CD4-positive, alpha-beta T cell (primary cell): ENCODE data around the gene CTSC. TPM values are rescaled to one million over a fixed set of nuclear protein-coding genes. Genes with fewer than 3 reads are reported as not detected.
A peak's percentile ranks its signal among the peaks of the same experiment; 100 is the strongest.
"Not testable (repeated sequence)": the region's sequence is repeated elsewhere in the genome, so short reads cannot be mapped to it uniquely, and the experiment has no call there.

Experiments
- ATAC-seq: fragments of 200-7000 bp; cut with Tn5 transposase; one replicate; pipeline ENCODE4 v1.10.0; 2022; ENCODE audit warnings: mild to moderate bottlenecking; ENCODE audit not compliant: poor library complexity
- CTCF ChIA-PET: fragments of 350-600 bp; sonication (Branson Sonifier 250); formaldehyde crosslinking; loops from one replicate; lab custom pipeline; 2021; ENCODE audit warnings: antibody characterized with exemption, inconsistent platforms; lab: Charles Lee
- POLR2A ChIA-PET: fragments of 350-600 bp; sonication (Branson Sonifier 250); formaldehyde crosslinking; loops from one replicate; lab custom pipeline; 2021; ENCODE audit warnings: antibody characterized with exemption, inconsistent platforms; lab: Charles Lee
- DNase-seq, 14 experiments: peaks; one replicate each; pipeline ENCODE4 v3.0.0-alpha.2; 2013 to 2020; ENCODE audit warnings: mixed read lengths in 2 of 14
- H3K27ac ChIP-seq, 2 donors: one replicate each; pipeline versions ENCODE4 v1.5.1 to v1.7.0; 2013; ENCODE audit warnings: low read length in 2 of 2, low read depth in 1 of 2, mild to moderate bottlenecking in 1 of 2
- H3K27me3 ChIP-seq, 2 experiments: 1 replicate in 1 of 2; 2 replicates in 1 of 2; pipeline versions ENCODE4 v1.6.1 to v1.7.0; 2013; ENCODE audit warnings: low read length in 2 of 2, control low read depth in 1 of 2, mild to moderate bottlenecking in 1 of 2, moderate library complexity in 1 of 2; ENCODE audit not compliant: insufficient read depth in 2 of 2, control insufficient read depth in 1 of 2
- H3K36me3 ChIP-seq: one replicate; pipeline ENCODE4 v1.6.1; 2013; ENCODE audit warnings: low read length, control low read depth; ENCODE audit not compliant: insufficient read depth
- H3K4me1 ChIP-seq: one replicate; pipeline ENCODE4 v1.6.1; 2013; ENCODE audit warnings: low read length, control low read depth; ENCODE audit not compliant: insufficient read depth
- H3K4me3 ChIP-seq: one replicate; pipeline ENCODE4 v1.5.1; 2013; ENCODE audit warnings: mild to moderate bottlenecking, low read length, moderate library complexity
- H3K9me3 ChIP-seq, 2 experiments: 1 replicate in 1 of 2; 2 replicates in 1 of 2; pipeline versions ENCODE4 v1.6.1 to v1.7.0; 2013; ENCODE audit warnings: low read length in 2 of 2, mild to moderate bottlenecking in 2 of 2, control low read depth in 1 of 2, moderate library complexity in 1 of 2; ENCODE audit not compliant: control insufficient read depth in 1 of 2, insufficient read depth in 1 of 2
- H3K27ac Mint-ChIP-seq: one replicate; pipeline ENCODE4 v1.8.0; 2020; ENCODE audit warnings: mixed read lengths
- H3K27me3 Mint-ChIP-seq: one replicate; pipeline ENCODE4 v1.8.0; 2021; ENCODE audit warnings: mixed read lengths
- H3K36me3 Mint-ChIP-seq: one replicate; pipeline ENCODE4 v1.8.0; 2021; ENCODE audit warnings: low read depth, mixed read lengths
- H3K4me1 Mint-ChIP-seq: one replicate; pipeline ENCODE4 v1.8.0; 2021; ENCODE audit warnings: low read depth, mixed read lengths
- H3K4me3 Mint-ChIP-seq: one replicate; pipeline ENCODE4 v1.8.0; 2020; ENCODE audit warnings: mild to moderate bottlenecking, mixed read lengths
- H3K9me3 Mint-ChIP-seq: one replicate; pipeline ENCODE4 v1.8.0; 2020; ENCODE audit warnings: mixed read lengths
- CTCF ChIP-seq: fragments of 200-600 bp; IDR thresholded peaks from one replicate; pipeline ENCODE4 v1.8.0; 2022; ENCODE audit warnings: antibody characterized with exemption, mild to moderate bottlenecking
- intact Hi-C, 2 experiments: fragments of 100-400 bp; cut with DNase I in 1 of 2; cut with micrococcal nuclease in 1 of 2; formaldehyde crosslinking; loops; one replicate each; pipeline versions ENCODE4 v1.15.1 to v1.9.0; 2023 to 2025; cut with DNase I, micrococcal nuclease
- total RNA-seq, 174 experiments: library from RNA in 2 of 174; stranded (reverse) in 2 of 174; gene quantifications; one replicate each; pipeline ENCODE4 v1.2.3 and lab custom pipeline; 2021 to 2026

The CTSC gene
- total RNA-seq, 2 experiments from 2014 or later = 28.5 to 32.6 TPM

DNA sequence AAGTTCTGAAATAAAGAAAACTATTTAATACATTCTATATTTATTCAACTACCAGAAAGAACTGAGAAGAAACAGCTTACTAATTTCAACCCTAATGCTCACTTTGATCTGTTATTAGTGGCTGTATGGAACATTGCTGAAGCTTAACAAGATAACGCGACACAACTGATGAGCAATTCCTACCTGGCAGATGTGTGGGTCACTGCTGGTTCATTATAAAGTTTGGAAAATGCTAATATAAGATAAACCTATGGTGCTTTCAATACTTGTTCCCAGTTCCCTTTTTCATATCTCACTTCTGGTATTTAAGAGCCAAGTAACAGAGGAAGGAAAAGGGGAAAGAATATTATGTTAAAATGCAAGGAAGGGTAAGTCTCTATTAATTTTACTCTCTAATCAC is 10.5 kb downstream of the CTSC start:
- Mint-ChIP-seq H3K27me3 (no peaks in the 10 kb centered on the region), H3K4me3 (no peak overlapping the region), H3K36me3 (peaks cover 97% of the 10 kb centered on the region), H3K4me1 (peaks cover 98% of the 10 kb centered on the region), H3K27ac (peak overlapping the region; percentile 10), H3K9me3 (no peaks in the 10 kb centered on the region)
- ATAC-seq (no peak), DNase-seq (no peak)
- Histone ChIP-seq H3K27ac (no peak overlapping the region), H3K4me3 (no peak overlapping the region), H3K36me3 (peaks cover 45% of the 10 kb centered on the region), H3K4me1 (peaks cover 24% of the 10 kb centered on the region), H3K9me3 (no peaks in the 10 kb centered on the region), H3K27me3 (no peaks in the 10 kb centered on the region)
- no peak for TF ChIP-seq CTCF
- ChIA-PET CTCF (no interaction called here), POLR2A (interaction anchor here (0.6 to 2.4 kb wide), 3 partner anchors 10 to 27 kb away, joined by 3 to 17 read pairs (median 3); partner anchors contain the start of gene CTSC)
- intact Hi-C loops = loop anchor here in 1 of 2 experiments (5.0 kb wide), 1 partner anchor 40 kb away; no protein-coding TSS in a partner anchor

- peaks cover 97% of the 10 kb centered on the region for H3K36me3 Mint-ChIP-seq
- CTCF ChIA-PET = no interaction called here
- Histone ChIP-seq H3K36me3 (peaks cover 39% of the 10 kb centered on the region), H3K27me3 (no peaks in the 10 kb centered on the region), H3K4me3 (no peak overlapping the region), H3K27ac (no peak overlapping the region), H3K9me3 (no peaks in the 10 kb centered on the region), H3K4me1 (peaks cover 23% of the 10 kb centered on the region)
- TF ChIP-seq CTCF = no peak
- ATAC-seq (no peak), DNase-seq (no peak)
- POLR2A ChIA-PET = interaction anchor here (0.6 to 0.9 kb wide), 2 partner anchors 10 to 13 kb away, joined by 3 read pairs; no protein-coding TSS in a partner anchor
- H3K27me3 Mint-ChIP-seq = no peaks in the 10 kb centered on the region
- intact Hi-C loops = loop anchor here in 1 of 2 experiments (5.0 kb wide), 1 partner anchor 41 kb away; no protein-coding TSS in a partner anchor
- H3K4me1 Mint-ChIP-seq = peaks cover 98% of the 10 kb centered on the region
- H3K27ac Mint-ChIP-seq = peak overlapping the region; percentile 43
- no peak overlapping the region for H3K4me3 Mint-ChIP-seq
- H3K9me3 Mint-ChIP-seq = no peaks in the 10 kb centered on the region
Measured at GRCh38 chr11:88326099-88326498, 11.4 kb downstream of the CTSC start.

DNA sequence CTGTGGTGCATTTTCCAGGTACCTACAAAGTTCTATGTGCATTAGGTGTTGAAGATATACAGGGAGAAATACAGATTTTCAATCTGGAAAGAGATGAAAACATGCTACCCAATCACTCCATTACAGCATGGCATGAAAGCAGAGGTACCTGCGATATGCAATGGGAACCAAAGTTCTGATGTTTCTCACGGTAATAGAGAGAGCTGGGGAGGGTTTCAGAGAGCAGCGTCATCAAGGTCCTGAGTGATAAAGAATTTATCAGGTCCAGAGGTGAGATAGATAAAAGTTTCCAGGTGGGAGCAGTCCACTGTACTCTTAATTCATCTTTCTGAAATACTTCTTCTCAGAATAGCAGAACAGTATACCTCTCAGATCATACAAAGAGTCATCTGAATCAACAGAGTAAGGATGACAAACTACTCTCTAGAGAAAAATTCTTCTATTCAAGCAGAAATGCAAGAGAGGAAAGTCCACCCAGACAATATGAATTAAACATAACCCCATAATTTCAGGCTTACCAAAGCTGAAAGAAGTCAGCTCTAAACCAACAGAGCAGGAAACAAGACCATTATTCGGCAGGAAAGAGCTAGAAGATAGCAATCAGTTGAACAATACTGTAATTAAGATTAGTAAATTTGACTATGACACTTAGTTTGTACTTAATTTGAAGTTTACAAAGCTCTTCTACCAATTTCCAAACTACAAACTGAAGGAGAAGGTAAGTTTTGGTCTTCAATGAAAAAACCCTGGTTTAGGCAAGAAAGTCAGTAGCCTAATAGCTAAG is 12.8 kb downstream of the CTSC start:
- ChIA-PET CTCF (no interaction called here), POLR2A (interaction anchor here (0.7 to 1.4 kb wide), 3 partner anchors 10 to 79 kb away, joined by 3 to 21 read pairs (median 6); partner anchors contain the start of gene CTSC)
- Mint-ChIP-seq H3K4me1 (peaks cover 99% of the 10 kb centered on the region), H3K36me3 (peaks cover 96% of the 10 kb centered on the region), H3K27me3 (no peaks in the 10 kb centered on the region), H3K4me3 (peak overlapping the region; percentile 48), H3K27ac (peak overlapping the region; percentile 43), H3K9me3 (no peaks in the 10 kb centered on the region)
- Histone ChIP-seq H3K4me1 (peaks cover 20% of the 10 kb centered on the region), H3K27ac (peak overlapping the region in 1 of 2 donors; percentile 3), H3K4me3 (no peak overlapping the region), H3K27me3 (no peaks in the 10 kb centered on the region), H3K36me3 (peaks cover 31% of the 10 kb centered on the region), H3K9me3 (no peaks in the 10 kb centered on the region)
- ATAC-seq (peak; percentile 56), DNase-seq (peak in 1 of 14 experiments; percentile 21)
- intact Hi-C loops = loop anchor here in 1 of 2 experiments (5.0 kb wide), 1 partner anchor 43 kb away; no protein-coding TSS in a partner anchor
- TF ChIP-seq CTCF = no peak

DNA sequence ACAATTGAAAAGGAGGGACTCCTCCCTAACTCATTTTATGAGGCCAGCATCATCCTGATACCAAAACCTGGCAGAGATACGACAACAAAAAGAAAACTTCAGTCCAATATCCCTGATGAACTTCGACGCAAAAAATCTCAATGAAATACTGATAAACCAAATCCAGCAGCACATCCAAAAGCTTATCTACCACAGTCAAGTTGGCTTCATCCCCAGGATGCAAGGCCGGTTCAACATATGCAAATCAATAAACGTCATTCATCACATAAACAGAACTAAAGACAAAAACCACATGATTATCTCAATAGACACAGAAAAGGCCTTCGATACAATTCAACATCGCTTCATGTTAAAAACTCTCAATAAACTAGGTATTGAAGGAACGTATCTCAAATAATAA is 14.7 kb downstream of the CTSC start:
- H3K4me1 ChIP-seq, H3K4me3 Mint-ChIP-seq, H3K9me3 ChIP-seq, POLR2A ChIA-PET, H3K9me3 Mint-ChIP-seq, intact Hi-C loops, ATAC-seq, H3K27ac Mint-ChIP-seq, H3K27ac ChIP-seq, DNase-seq, H3K27me3 Mint-ChIP-seq, H3K27me3 ChIP-seq, CTCF ChIA-PET, H3K4me3 ChIP-seq: not testable (repeated sequence)
- H3K36me3 ChIP-seq = peaks cover 31% of the 10 kb centered on the region
- peaks cover 84% of the 10 kb centered on the region for H3K36me3 Mint-ChIP-seq
- H3K4me1 Mint-ChIP-seq = peaks cover 85% of the 10 kb centered on the region

GRCh38 chr11:88321412-88321811 is 16.1 kb downstream of the CTSC start:
- H3K9me3 Mint-ChIP-seq, H3K27ac ChIP-seq, intact Hi-C loops, H3K4me3 ChIP-seq, H3K4me1 ChIP-seq, H3K4me3 Mint-ChIP-seq, H3K27me3 ChIP-seq, H3K27me3 Mint-ChIP-seq, H3K9me3 ChIP-seq, ATAC-seq, DNase-seq, H3K27ac Mint-ChIP-seq: not testable (repeated sequence)
- peaks cover 18% of the 10 kb centered on the region for H3K36me3 ChIP-seq
- Mint-ChIP-seq H3K36me3 (peaks cover 76% of the 10 kb centered on the region), H3K4me1 (peaks cover 76% of the 10 kb centered on the region)
- POLR2A ChIA-PET = interaction anchor here (0.8 kb wide), 1 partner anchor 16 kb away, joined by 3 read pairs; the partner anchor contains the start of gene CTSC
- CTCF ChIA-PET = interaction anchor here (0.5 kb wide), 1 partner anchor 19 kb away, joined by 3 read pairs; no protein-coding TSS in a partner anchor
